Fibroblast of skin of left biceps (primary cell): Measurements from ENCODE around the gene FAM13A.

ENCODE experiments used
- DNase-seq, 2 experiments: peaks; one replicate each; pipeline ENCODE4 v3.0.0-alpha.2; 2013; ENCODE audit warnings: low read depth in 2 of 2

FAM13A gene

DNA sequence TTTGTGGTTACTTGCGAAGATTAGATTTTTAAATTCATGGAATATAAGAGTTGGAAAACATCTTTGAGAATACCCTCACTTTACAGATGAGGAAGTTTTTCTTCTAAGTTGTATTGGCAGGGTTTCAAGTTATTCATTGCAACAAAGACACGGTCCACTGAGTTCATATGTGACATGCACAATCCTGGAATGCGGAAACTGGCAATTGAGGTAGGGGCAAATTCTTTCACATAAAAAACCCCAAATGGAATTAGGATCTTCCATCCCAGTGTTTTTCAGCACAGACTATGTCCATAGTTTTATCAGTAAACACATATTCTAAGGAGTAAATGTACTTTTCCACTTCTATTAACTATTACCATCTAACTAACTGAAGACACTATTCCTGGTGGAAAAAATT is 277.6 kb downstream of the FAM13A start:
- peak in 1 of 2 experiments; percentile 52 for DNase-seq

GRCh38 chr4:88775529-88775928 is 281.5 kb downstream of the FAM13A start:
- DNase-seq: no peak

DNA sequence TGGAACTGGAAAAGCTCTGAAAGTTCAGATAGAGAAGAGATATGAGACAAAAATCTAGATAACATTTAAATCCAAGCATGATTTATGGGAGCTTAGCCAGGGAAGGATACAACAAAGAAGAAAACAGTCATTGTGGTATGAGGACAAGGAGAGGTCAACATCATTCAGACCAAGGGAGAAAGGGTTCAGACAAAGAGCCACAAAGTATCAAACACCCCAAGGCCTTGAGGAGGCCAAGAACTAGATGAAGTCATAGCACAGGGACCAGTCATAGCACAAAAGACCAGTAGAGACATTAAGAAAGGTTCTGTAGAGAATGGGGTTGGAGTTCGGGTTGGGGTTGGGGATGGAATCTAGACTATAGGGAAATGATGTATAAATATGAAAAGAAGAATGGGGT is 282.0 kb downstream of the FAM13A start:
- no peak for DNase-seq

DNA sequence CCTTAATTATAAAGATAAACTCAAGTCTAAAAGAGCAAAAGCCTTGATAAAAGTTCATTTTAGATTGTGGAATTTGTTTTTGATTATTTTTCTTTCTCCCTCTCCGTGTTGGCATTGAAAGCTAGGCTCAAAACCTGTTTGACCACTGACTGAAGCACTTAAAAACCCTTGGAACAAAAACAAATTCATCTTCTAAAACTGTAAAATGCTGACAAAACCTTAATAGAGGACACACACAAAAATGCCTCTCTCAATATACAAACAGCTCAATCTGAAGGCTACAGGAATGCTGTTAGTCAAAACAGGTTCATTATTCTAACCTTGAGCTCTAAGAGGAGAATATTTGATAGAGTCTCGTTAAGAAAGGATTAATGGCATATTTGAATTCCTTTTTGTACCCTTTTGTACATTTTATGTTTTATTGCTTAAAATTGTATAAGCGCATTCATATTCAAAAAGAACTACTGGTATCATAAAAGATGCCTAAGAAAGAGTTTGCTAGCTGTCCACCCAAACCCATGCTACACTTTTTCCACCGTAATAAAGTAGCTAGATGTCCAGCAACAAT is 285.0 kb downstream of the FAM13A start:
- no peak for DNase-seq

- DNase-seq: peak; percentile 20 to 26
These were observed 291.3 kb downstream of the FAM13A start for GRCh38 chr4:88765729-88766128.

DNA sequence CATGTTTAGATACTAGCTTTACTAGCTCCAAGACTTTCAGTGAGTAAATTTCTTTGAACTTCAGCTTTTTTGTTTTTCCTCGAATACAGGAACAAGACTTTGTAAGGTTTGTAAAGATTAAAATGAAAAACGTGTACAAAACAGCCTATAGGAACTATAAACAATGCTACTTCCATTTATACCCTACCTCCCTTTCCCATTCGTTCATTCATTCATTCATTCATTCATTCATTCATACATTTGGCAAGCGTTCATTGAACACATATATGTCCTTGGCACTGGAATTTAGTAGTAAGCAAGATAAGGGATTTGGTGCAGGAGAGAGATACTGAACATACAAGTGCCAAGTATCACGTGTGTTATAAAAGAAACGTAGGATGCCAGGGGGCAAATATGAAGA is 293.9 kb downstream of the FAM13A start:
- DNase-seq: no peak

- DNase-seq: no peak
These were observed 295.0 kb downstream of the FAM13A start for GRCh38 chr4:88761861-88762523.

DNA sequence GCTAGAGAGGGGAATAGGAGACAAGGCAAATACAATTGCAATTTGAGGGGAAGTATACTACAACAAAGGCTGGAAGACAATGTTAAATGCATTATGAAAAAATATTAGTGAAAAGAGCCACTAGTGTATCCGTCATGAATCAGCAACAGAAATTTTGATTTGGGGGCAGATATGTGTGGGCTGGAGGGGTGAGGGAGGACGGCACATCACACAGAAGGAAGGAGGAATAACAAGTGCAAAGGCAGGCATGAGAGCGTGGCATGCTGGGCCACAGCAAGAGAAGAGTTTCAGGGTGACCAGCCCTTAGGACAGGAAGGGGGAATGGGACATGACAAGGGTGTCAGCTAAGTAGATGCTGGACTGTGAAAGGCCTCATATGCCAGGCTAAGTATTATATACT is 295.6 kb downstream of the FAM13A start:
- no peak for DNase-seq

DNA sequence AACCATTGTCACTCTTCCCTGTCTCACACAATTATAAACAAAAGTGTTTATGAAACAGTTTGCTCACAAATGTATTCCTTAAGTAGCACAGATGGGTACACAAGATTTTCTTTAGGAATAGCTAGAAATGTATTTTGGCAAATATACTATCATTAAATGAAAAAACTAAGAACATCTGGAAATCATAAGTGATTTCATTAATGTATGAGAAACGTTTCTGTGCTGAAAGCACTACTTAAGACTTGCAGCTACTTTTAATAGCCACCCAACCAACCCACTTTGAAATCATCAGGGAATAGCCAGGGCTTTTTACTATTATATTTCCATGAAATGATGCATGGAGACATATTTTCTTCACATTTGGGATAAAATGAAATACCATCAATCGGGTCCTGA is 297.1 kb downstream of the FAM13A start:
- DNase-seq: peak; percentile 12 to 14

DNA sequence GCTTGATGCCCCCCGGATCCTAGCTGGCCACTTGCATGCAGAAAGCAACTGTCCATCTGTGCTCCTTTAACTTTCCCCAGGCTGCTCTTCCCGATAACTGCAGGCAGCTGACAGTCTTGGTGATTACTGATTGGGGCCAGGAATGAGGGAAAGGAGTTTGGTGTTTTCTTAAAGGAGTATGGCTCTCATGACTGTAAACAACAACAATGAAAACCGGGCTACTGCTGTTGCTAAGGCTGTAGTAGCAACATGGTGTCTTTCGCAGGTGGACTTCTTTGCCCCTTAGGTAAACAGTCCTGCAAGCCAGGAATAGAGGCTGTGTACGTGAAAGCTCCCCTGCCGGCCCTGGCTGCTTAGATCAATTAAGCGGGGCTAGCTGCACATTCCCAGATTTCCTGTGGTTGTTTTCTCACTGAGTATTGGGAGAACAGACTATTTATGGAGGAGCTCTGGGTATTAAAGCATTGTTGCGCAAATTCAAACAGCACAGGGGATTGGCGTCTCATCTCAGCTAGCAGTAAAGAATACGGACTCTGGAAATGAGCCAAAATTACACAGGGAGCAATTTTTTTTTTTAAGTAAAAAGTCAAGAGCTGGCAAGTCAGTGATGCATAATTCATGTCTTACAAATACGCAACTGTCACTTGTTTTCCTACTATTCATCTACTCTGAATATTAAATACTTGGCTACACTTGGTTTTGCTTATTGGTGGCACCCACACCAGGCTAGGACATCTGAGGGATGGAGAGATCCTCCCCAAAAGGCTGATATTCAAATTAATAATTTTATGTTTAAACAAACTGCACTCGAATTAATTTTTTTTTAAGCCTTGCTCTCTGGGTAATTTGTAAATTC is 297.7 kb downstream of the FAM13A start:
- peak; percentile 73 to 75 for DNase-seq

DNA sequence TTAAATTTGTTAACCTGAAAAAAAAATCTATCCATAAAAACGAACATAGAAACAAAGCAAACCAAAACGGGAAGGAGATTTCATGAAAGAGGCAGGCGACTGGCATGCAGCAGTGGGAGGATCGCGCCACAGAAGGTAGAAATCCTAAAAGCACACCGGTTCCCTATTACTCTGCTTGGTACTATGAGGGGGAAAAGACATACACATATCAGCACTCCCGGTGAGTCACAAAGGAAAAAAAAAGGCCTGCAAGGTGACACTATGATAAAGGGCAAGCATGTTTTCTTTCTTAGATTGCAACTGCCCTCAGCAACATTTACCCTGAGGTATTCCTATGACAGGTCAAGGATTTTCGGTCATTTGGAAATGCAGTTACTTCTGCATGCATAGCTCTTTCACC is 298.7 kb downstream of the FAM13A start:
- no peak for DNase-seq

DNA sequence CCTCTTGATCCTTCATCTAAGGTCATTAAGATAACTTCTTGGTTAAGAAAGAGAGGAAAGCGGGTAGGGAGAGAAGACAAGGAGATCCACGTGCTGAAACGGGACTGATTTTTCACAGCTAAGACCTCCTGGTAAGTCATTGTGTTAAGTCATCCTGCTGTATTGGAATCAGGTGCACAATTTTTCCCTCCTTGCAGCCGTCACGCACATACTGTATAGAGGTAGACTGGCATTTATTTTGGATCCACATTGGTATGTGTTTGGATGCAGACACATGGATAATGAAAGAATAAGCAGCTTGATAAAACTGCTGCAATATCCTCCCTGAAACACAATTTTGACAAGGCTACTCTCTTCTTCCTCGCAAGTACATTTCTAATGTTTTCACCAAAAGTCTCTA is 299.2 kb downstream of the FAM13A start:
- no peak for DNase-seq

DNA sequence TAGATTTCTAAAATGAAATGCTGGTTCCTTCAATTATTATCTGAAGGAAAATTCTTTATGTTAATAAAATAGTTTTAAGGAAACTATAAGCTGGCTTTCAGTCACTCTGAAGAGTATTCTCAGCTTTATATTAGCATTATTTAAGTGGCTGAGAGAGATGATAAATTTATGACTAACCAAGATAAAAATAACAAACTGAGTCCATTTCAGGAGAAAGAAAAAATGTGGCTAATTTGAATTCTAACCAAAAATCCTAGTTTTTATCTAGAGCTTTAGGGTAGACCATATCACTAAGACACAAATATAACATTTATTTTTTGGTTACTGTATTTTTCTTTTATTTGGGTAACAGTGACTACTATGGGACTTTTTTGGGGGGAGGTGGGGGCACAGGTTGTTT is 299.9 kb downstream of the FAM13A start:
- DNase-seq: no peak

DNA sequence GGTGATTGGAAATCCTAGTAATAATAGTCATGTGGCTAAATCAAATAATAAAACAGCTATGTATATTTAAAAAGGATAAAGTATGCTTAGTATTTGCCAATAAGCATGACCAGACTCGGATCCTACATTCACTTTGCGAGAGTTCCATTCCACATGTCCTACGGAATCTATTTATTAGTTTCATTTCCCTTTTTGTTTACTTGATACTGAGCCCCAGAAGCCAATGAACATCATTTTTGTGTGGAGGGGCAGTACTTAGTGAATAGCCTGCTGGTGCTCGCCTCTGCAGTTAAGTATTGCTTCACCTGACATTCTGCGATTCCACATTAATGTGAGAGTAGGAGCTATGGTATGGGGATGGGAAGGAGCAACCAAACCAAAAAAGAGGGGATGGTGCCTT is 300.8 kb downstream of the FAM13A start:
- no peak for DNase-seq

GRCh38 chr4:88755454-88755853 is 301.5 kb downstream of the FAM13A start:
- no peak for DNase-seq

DNA sequence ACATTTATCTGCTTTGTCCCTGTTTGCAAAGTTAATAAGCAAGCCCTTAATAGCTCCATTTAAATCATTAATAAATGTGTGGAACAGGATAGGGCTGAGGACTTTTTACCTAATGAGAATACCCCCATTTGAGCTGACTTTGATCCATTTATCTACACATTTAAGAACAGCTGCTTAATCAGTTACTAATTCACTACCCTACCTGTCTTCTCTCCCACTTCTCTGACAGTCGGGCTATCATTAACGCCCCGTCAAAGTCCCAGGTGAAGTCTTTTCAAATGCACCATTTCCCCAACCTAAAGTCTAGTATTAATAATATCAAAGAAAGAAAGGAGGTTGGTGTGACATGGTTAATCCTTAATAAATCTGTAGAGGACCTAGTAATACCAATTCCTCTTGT is 302.2 kb downstream of the FAM13A start:
- no peak for DNase-seq

GRCh38 chr4:88753658-88754571 is 303.1 kb downstream of the FAM13A start:
- no peak for DNase-seq

DNA sequence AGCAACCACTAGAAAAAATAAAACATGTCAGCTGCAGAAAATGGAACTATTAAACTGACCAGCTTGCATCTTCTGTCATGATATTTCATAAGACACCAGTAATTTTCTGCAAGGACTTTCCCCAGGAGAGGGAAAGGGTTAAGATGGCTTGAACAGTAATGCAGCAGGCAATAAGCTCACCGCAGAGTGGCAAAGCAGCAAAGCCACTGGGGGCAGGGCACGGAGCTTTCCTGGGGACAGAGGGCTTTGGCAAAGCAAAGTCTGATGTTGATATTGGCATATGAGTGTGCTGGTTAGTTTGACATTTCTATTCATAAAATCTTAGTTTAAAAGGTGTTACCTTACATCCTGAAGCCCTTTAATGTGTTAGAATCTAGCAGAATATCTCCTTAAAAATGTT is 304.2 kb downstream of the FAM13A start:
- DNase-seq: no peak

- no peak for DNase-seq
These were observed 304.9 kb downstream of the FAM13A start for GRCh38 chr4:88752076-88752463.

DNA sequence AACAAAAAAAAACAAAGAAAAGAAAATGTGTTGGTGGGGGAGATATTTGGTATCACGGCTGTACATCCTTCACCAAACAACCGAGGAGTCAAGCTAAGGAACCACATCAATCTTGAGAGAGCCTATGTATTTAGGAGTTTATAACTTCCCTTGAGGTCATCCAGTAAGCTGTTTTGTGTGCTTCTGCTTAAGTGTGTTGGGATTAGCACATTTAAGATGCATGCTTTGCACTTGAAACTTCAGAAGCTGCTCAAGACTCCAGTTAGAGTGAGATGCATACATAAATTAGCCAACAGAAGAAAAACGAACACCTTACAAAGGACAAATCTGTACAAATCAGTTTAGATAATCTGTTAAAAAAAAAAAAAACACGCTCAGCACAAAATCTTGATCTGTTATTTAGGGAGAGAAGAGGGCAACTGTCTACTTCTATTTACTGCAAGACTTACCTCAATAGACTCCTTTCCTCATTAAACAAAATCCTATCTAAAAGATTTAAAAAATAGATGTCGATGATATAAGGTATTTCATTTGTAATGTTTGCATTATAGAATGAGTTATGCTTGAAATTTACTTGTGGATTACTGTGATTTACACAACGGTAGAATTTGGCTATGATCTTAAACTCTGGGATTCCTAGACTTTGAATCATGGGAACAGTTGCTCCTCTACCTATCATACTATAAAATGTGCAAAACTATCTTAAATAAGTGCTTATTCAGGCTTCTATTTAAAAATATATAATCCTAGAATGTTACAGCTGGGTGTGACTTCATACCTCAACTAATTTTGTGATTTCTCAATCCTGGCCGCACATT is 305.5 kb downstream of the FAM13A start:
- DNase-seq: no peak

- no peak for DNase-seq
These were observed 306.6 kb downstream of the FAM13A start for GRCh38 chr4:88750369-88750768.
